GM12878 (cell line): Measurements from ENCODE around the gene TLX1. TPM values are rescaled to one million over a fixed set of nuclear protein-coding genes. Genes with fewer than 3 reads are reported as not detected.

Source experiments
- ATAC-seq: fragments of 200-7000 bp; cut with Tn5 transposase; 3 replicates; pipeline ENCODE4 v1.9.1; 2020; ENCODE audit warnings: mild to moderate bottlenecking, moderate library complexity
- BruUV-seq: library from RNA; stranded (reverse); fragments of 400-500 nt; replicated peaks from 2 replicates; lab custom pipeline; 2021; lab: Mats Ljungman, UMichigan
- CTCF ChIA-PET: fragments of 300-600 bp; sonication (Branson Sonifier 250); formaldehyde crosslinking; extraction: SDS; loops from one replicate; lab custom pipeline; 2021; ENCODE audit warnings: inconsistent platforms; lab: Yijun Ruan, JAX
- POLR2A ChIA-PET: fragments of 350-600 bp; formaldehyde crosslinking; extraction: SDS; loops from one replicate; lab custom pipeline; 2021; ENCODE audit warnings: inconsistent platforms; lab: Charles Lee
- RAD21 ChIA-PET: fragments of 300-600 bp; sonication (Branson Sonifier 250); formaldehyde crosslinking; loops from one replicate; lab custom pipeline; 2023; ENCODE audit warnings: antibody characterized with exemption; ENCODE audit not compliant: unreplicated experiment; lab: Charles Lee
- SMC1A ChIA-PET: fragments of 300-600 bp; sonication (Branson Sonifier 250); formaldehyde crosslinking; loops from one replicate; lab custom pipeline; 2023; ENCODE audit not compliant: unreplicated experiment, uncharacterized antibody; lab: Charles Lee
- DNase-seq: peaks from one replicate; pipeline ENCODE4 v3.0.0-alpha.2; 2011; ENCODE audit warnings: low read depth, low spot score
- FAIRE-seq: peaks from 3 replicates; lab custom pipeline; 2011; peaks lifted over from hg19 to GRCh38; lab: Jason Lieb, UNC
- H2AFZ ChIP-seq: 2 replicates; pipeline ENCODE4 v1.6.0; 2011; ENCODE audit warnings: low read depth, low read length, control low read depth; ENCODE audit not compliant: control insufficient read depth
- H3K27ac ChIP-seq: 2 replicates; pipeline ENCODE4 v1.5.1; 2011; ENCODE audit warnings: control low read depth; ENCODE audit not compliant: control insufficient read depth, insufficient read depth
- H3K27me3 ChIP-seq, 2 experiments: replicated peaks in 1 of 2; 2 replicates each; pipeline versions ENCODE4 v1.6.0 to v1.6.1; 2011; ENCODE audit warnings: low read length in 1 of 2; ENCODE audit not compliant: control insufficient read depth in 2 of 2, insufficient read depth in 2 of 2
- H3K36me3 ChIP-seq, 2 experiments: 2 replicates each; pipeline ENCODE4 v1.5.1; 2011; ENCODE audit warnings: low read length in 1 of 2; ENCODE audit not compliant: control insufficient read depth in 2 of 2, insufficient read depth in 2 of 2
- H3K4me1 ChIP-seq: 2 replicates; pipeline ENCODE4 v1.6.1; 2011; ENCODE audit warnings: mild to moderate bottlenecking, low read length, moderate library complexity, mixed read lengths; ENCODE audit not compliant: control insufficient read depth, insufficient read depth
- H3K4me2 ChIP-seq: 2 replicates; pipeline ENCODE4 v1.6.0; 2011; ENCODE audit warnings: control low read depth; ENCODE audit not compliant: control insufficient read depth, insufficient read depth
- H3K4me3 ChIP-seq: fragments of 200-600 bp; sonication (generic); 2 replicates; pipeline ENCODE4 v1.5.1; 2016
- H3K79me2 ChIP-seq: 2 replicates; pipeline ENCODE4 v1.6.0; 2011; ENCODE audit warnings: low read length; ENCODE audit not compliant: control insufficient read depth, insufficient read depth
- H3K9ac ChIP-seq: 2 replicates; pipeline ENCODE4 v1.8.0; 2011; ENCODE audit warnings: low read length, control low read depth, mixed read lengths; ENCODE audit not compliant: control insufficient read depth, insufficient read depth
- H3K9me3 ChIP-seq: replicated peaks from 3 replicates; pipeline ENCODE4 v1.5.1; 2011; ENCODE audit warnings: mild to moderate bottlenecking, low read length; ENCODE audit not compliant: control insufficient read depth, insufficient read depth
- H4K20me1 ChIP-seq: 2 replicates; pipeline ENCODE4 v1.6.0; 2011; ENCODE audit not compliant: control insufficient read depth, insufficient read depth
- NKRF ChIP-seq: fragments of 450-650 bp; conservative IDR thresholded peaks from 2 replicates; pipeline ENCODE4 v1.6.1; 2017; ENCODE audit warnings: mild to moderate bottlenecking, moderate library complexity
- RAD21 ChIP-seq: IDR thresholded peaks from 2 replicates; pipeline ENCODE4 v1.6.1; 2011; ENCODE audit warnings: mild to moderate bottlenecking, low read depth, low read length, moderate library complexity; ENCODE audit not compliant: insufficient read depth
- RELB ChIP-seq: fragments of 450-650 bp; IDR thresholded peaks from 2 replicates; pipeline ENCODE4 v1.6.1; 2017; ENCODE audit warnings: low read depth, mild to moderate bottlenecking, moderate library complexity
- ZBTB33 ChIP-seq: fragments of 450-650 bp; IDR thresholded peaks from 2 replicates; pipeline ENCODE4 v1.6.1; 2017; ENCODE audit warnings: mild to moderate bottlenecking
- WGBS: methylation state at CpG from one replicate; pipeline ENCODE4 v1.1.6; 2016; ENCODE audit warnings: low lambda C conversion rate; ENCODE audit not compliant: insufficient replicate concordance, insufficient coverage; ENCODE audit errors: missing lambda C conversion rate; 5-methylcytosine and 5-hydroxymethylcytosine counted together
- in situ Hi-C: fragments of 300-500 bp; cut with MboI; formaldehyde crosslinking; loops from 9 replicates; pipeline ENCODE4 v1.14.3; 2018; ENCODE audit warnings: mixed read lengths
- intact Hi-C: fragments of 100-400 bp; cut with micrococcal nuclease; formaldehyde crosslinking; loops from one replicate; pipeline ENCODE4 v1.14.2; 2022; ENCODE audit not compliant: unreplicated experiment
- polyA plus RNA-seq, 11 experiments: library from polyadenylated mRNA; depleted of rRNA in 4 of 11; unstranded in 6 of 11; stranded (reverse) in 5 of 11; fragments of >200 nt; fragmentation: Nextera tagmentation in 4 of 11; fragmentation: Illumina TruSeq in 1 of 11; extraction: Ambion mirVana in 4 of 11; extraction: Trizol in 1 of 11; gene quantifications; 1 replicate in 1 of 11; 2 replicates in 10 of 11; pipeline versions ENCODE4 v1.2.1 to v1.2.3, GENCODE V29; 2011 to 2016; ENCODE audit warnings: inconsistent platforms in 2 of 11, missing spikeins in 2 of 11, low read depth in 1 of 11
- total RNA-seq, 4 experiments: library from RNA; depleted of rRNA in 3 of 4; stranded (reverse); fragments of >200 nt in 3 of 4; fragmentation: Illumina TruSeq in 1 of 4; extraction: Trizol in 1 of 4; gene quantifications; 2 replicates each; pipeline versions ENCODE4 v1.2.1 to v1.2.3, GENCODE V29; 2013 to 2021

Gene TLX1
- total and polyA plus RNA-seq, 10 of the 15 experiments (the other 5 are each of a cell fraction or from before 2014, with no cell fraction given): not detected

DNA sequence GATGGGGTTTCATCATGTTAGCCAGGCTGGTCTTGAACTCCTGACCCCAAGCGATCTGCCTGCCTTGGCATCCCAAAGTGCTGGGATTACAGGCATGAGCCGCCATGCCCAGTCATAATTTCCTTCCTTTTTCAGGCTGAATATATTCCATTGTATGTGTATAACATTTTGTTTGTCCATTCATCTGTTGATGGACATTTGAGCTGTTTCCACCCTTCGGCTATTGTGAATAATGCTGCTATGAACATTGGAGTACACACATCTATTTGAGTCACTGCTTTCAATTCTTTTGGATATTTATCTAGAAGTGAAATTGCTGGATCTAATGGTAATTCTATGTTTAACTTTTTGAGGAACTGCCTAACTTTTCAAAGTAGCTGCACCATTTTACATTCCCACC lies 34.6 kb downstream of the TLX1 start:
- in situ Hi-C loops (no loop called here), intact Hi-C loops (no loop called here)
- ChIA-PET RAD21 (no interaction called here), SMC1A (no interaction called here), POLR2A (interaction anchor here (0.6 kb wide), 1 partner anchor 12 kb away, joined by 7 read pairs; no protein-coding TSS in a partner anchor), CTCF (interaction anchor here (1.4 to 2.2 kb wide), 3 partner anchors 9 to 71 kb away, joined by 3 to 9 read pairs (median 3); no protein-coding TSS in a partner anchor)
- ATAC-seq: no peak
- no peak for TF ChIP-seq ZBTB33
- no peak for TF ChIP-seq NKRF
- TF ChIP-seq RAD21: no peak
- no peak for TF ChIP-seq RELB
- no peak overlapping the region for H3K27ac ChIP-seq
- no TSS peak for BruUV-seq
- H3K27me3 ChIP-seq: peaks cover 1 to 2% of the 10 kb centered on the region in 2 experiments; a peak in 3 of 4 replicates
- WGBS: 26% methylated on average over 3 of the region's 3 CpGs
- DNase-seq: no peak
- no peak overlapping the region for H2AFZ ChIP-seq
- no peak overlapping the region for H3K4me2 ChIP-seq
- no peak overlapping the region for H3K4me3 ChIP-seq
- H3K36me3 ChIP-seq: no peaks in the 10 kb centered on the region
- no peaks in the 10 kb centered on the region for H3K79me2 ChIP-seq
- FAIRE-seq: no peak
- H3K4me1 ChIP-seq: no peaks in the 10 kb centered on the region
- H3K9ac ChIP-seq: no peak overlapping the region
- H4K20me1 ChIP-seq: no peaks in the 10 kb centered on the region
- no peaks in the 10 kb centered on the region for H3K9me3 ChIP-seq
